GM12878 (cell line): ENCODE measurements around the gene ANO2. TPM values are rescaled to one million over a fixed set of nuclear protein-coding genes. Genes with fewer than 3 reads are reported as not detected.

Experiments
- ATAC-seq: fragments of 200-7000 bp; cut with Tn5 transposase; 3 replicates; pipeline ENCODE4 v1.9.1; 2020; ENCODE audit warnings: mild to moderate bottlenecking, moderate library complexity
- BruUV-seq: library from RNA; stranded (reverse); fragments of 400-500 nt; replicated peaks from 2 replicates; lab custom pipeline; 2021; lab: Mats Ljungman, UMichigan
- CTCF ChIA-PET: fragments of 300-600 bp; sonication (Branson Sonifier 250); formaldehyde crosslinking; extraction: SDS; loops from one replicate; lab custom pipeline; 2021; ENCODE audit warnings: inconsistent platforms; lab: Yijun Ruan, JAX
- POLR2A ChIA-PET: fragments of 350-600 bp; formaldehyde crosslinking; extraction: SDS; loops from one replicate; lab custom pipeline; 2021; ENCODE audit warnings: inconsistent platforms; lab: Charles Lee
- RAD21 ChIA-PET: fragments of 300-600 bp; sonication (Branson Sonifier 250); formaldehyde crosslinking; loops from one replicate; lab custom pipeline; 2023; ENCODE audit warnings: antibody characterized with exemption; ENCODE audit not compliant: unreplicated experiment; lab: Charles Lee
- SMC1A ChIA-PET: fragments of 300-600 bp; sonication (Branson Sonifier 250); formaldehyde crosslinking; loops from one replicate; lab custom pipeline; 2023; ENCODE audit not compliant: unreplicated experiment, uncharacterized antibody; lab: Charles Lee
- DNase-seq: peaks from one replicate; pipeline ENCODE4 v3.0.0-alpha.2; 2011; ENCODE audit warnings: low read depth, low spot score
- FAIRE-seq: peaks from 3 replicates; lab custom pipeline; 2011; peaks lifted over from hg19 to GRCh38; lab: Jason Lieb, UNC
- H2AFZ ChIP-seq: 2 replicates; pipeline ENCODE4 v1.6.0; 2011; ENCODE audit warnings: low read depth, low read length, control low read depth; ENCODE audit not compliant: control insufficient read depth
- H3K27ac ChIP-seq: 2 replicates; pipeline ENCODE4 v1.5.1; 2011; ENCODE audit warnings: control low read depth; ENCODE audit not compliant: control insufficient read depth, insufficient read depth
- H3K27me3 ChIP-seq, 2 experiments: replicated peaks in 1 of 2; 2 replicates each; pipeline versions ENCODE4 v1.6.0 to v1.6.1; 2011; ENCODE audit warnings: low read length in 1 of 2; ENCODE audit not compliant: control insufficient read depth in 2 of 2, insufficient read depth in 2 of 2
- H3K36me3 ChIP-seq, 2 experiments: 2 replicates each; pipeline ENCODE4 v1.5.1; 2011; ENCODE audit warnings: low read length in 1 of 2; ENCODE audit not compliant: control insufficient read depth in 2 of 2, insufficient read depth in 2 of 2
- H3K4me1 ChIP-seq: 2 replicates; pipeline ENCODE4 v1.6.1; 2011; ENCODE audit warnings: mild to moderate bottlenecking, low read length, moderate library complexity, mixed read lengths; ENCODE audit not compliant: control insufficient read depth, insufficient read depth
- H3K4me2 ChIP-seq: 2 replicates; pipeline ENCODE4 v1.6.0; 2011; ENCODE audit warnings: control low read depth; ENCODE audit not compliant: control insufficient read depth, insufficient read depth
- H3K4me3 ChIP-seq: fragments of 200-600 bp; sonication (generic); 2 replicates; pipeline ENCODE4 v1.5.1; 2016
- H3K79me2 ChIP-seq: 2 replicates; pipeline ENCODE4 v1.6.0; 2011; ENCODE audit warnings: low read length; ENCODE audit not compliant: control insufficient read depth, insufficient read depth
- H3K9ac ChIP-seq: 2 replicates; pipeline ENCODE4 v1.8.0; 2011; ENCODE audit warnings: low read length, control low read depth, mixed read lengths; ENCODE audit not compliant: control insufficient read depth, insufficient read depth
- H3K9me3 ChIP-seq: replicated peaks from 3 replicates; pipeline ENCODE4 v1.5.1; 2011; ENCODE audit warnings: mild to moderate bottlenecking, low read length; ENCODE audit not compliant: control insufficient read depth, insufficient read depth
- H4K20me1 ChIP-seq: 2 replicates; pipeline ENCODE4 v1.6.0; 2011; ENCODE audit not compliant: control insufficient read depth, insufficient read depth
- ASH2L ChIP-seq: fragments of 300-600, 200-600 bp; sonication (generic); IDR thresholded peaks from 2 replicates; pipeline ENCODE4 v1.6.1; 2017; ENCODE audit warnings: low read depth, mild to moderate bottlenecking, borderline replicate concordance
- BCL11A ChIP-seq: IDR thresholded peaks from 2 replicates; pipeline ENCODE4 v1.6.1; 2011; ENCODE audit warnings: low read depth, low read length
- CBX5 ChIP-seq: sonication (generic); IDR thresholded peaks from 2 replicates; pipeline ENCODE4 v1.6.1; 2016; ENCODE audit warnings: low read depth, moderate library complexity, mild to moderate bottlenecking, inconsistent platforms
- JUNB ChIP-seq: IDR thresholded peaks from 2 replicates; pipeline ENCODE4 v1.6.1; 2016; ENCODE audit warnings: antibody characterized with exemption, mild to moderate bottlenecking
- KLF5 ChIP-seq: fragments of 450-650 bp; IDR thresholded peaks from 2 replicates; pipeline ENCODE4 v1.6.1; 2014; ENCODE audit warnings: mild to moderate bottlenecking; ENCODE audit not compliant: partially characterized antibody
- LARP7 ChIP-seq: fragments of 450-650 bp; IDR thresholded peaks from 2 replicates; pipeline ENCODE4 v1.6.1; 2017; ENCODE audit warnings: mild to moderate bottlenecking
- NR2C2 ChIP-seq: IDR thresholded peaks from 2 replicates; pipeline ENCODE4 v1.6.1; 2011; ENCODE audit warnings: borderline replicate concordance, low read depth; ENCODE audit not compliant: control insufficient read depth, insufficient read length
- PAX5 ChIP-seq: IDR thresholded peaks from 2 replicates; pipeline ENCODE4 v1.6.1; 2011; ENCODE audit warnings: low read depth, low read length, borderline replicate concordance
- POLR2AphosphoS5 ChIP-seq: IDR thresholded peaks from 2 replicates; pipeline ENCODE4 v1.6.1; 2011; ENCODE audit warnings: mild to moderate bottlenecking, low read length, inconsistent platforms
- RELA ChIP-seq: fragments of 450-650 bp; IDR thresholded peaks from 2 replicates; pipeline ENCODE4 v1.8.0; 2014; ENCODE audit warnings: borderline replicate concordance; ENCODE audit not compliant: partially characterized antibody
- SIX5 ChIP-seq: IDR thresholded peaks from 2 replicates; pipeline ENCODE4 v1.6.1; 2011; ENCODE audit warnings: mild to moderate bottlenecking, low read depth, low read length, moderate library complexity; ENCODE audit not compliant: severe bottlenecking
- SPI1 ChIP-seq: IDR thresholded peaks from 2 replicates; pipeline ENCODE4 v1.6.1; 2011; ENCODE audit warnings: low read depth, mild to moderate bottlenecking, low read length, moderate library complexity, borderline replicate concordance; ENCODE audit not compliant: insufficient read depth
- SRF ChIP-seq, 2 experiments: IDR thresholded peaks; 2 replicates each; pipeline ENCODE4 v1.6.1; 2011; ENCODE audit warnings: low read depth in 2 of 2, low read length in 2 of 2, mild to moderate bottlenecking in 1 of 2, moderate library complexity in 1 of 2
- YY1 ChIP-seq: IDR thresholded peaks from 2 replicates; pipeline ENCODE4 v1.6.1; 2011; ENCODE audit warnings: low read depth, mild to moderate bottlenecking, low read length
- ZNF217 ChIP-seq: fragments of 450-650 bp; IDR thresholded peaks from 2 replicates; pipeline ENCODE4 v1.6.1; 2017; ENCODE audit warnings: antibody characterized with exemption, mild to moderate bottlenecking
- WGBS: methylation state at CpG from one replicate; pipeline ENCODE4 v1.1.6; 2016; ENCODE audit warnings: low lambda C conversion rate; ENCODE audit not compliant: insufficient replicate concordance, insufficient coverage; ENCODE audit errors: missing lambda C conversion rate; 5-methylcytosine and 5-hydroxymethylcytosine counted together
- in situ Hi-C: fragments of 300-500 bp; cut with MboI; formaldehyde crosslinking; loops from 9 replicates; pipeline ENCODE4 v1.14.3; 2018; ENCODE audit warnings: mixed read lengths
- intact Hi-C: fragments of 100-400 bp; cut with micrococcal nuclease; formaldehyde crosslinking; loops from one replicate; pipeline ENCODE4 v1.14.2; 2022; ENCODE audit not compliant: unreplicated experiment
- polyA plus RNA-seq, 11 experiments: library from polyadenylated mRNA; depleted of rRNA in 4 of 11; unstranded in 6 of 11; stranded (reverse) in 5 of 11; fragments of >200 nt; fragmentation: Nextera tagmentation in 4 of 11; fragmentation: Illumina TruSeq in 1 of 11; extraction: Ambion mirVana in 4 of 11; extraction: Trizol in 1 of 11; gene quantifications; 1 replicate in 1 of 11; 2 replicates in 10 of 11; pipeline versions ENCODE4 v1.2.1 to v1.2.3, GENCODE V29; 2011 to 2016; ENCODE audit warnings: inconsistent platforms in 2 of 11, missing spikeins in 2 of 11, low read depth in 1 of 11
- total RNA-seq, 4 experiments: library from RNA; depleted of rRNA in 3 of 4; stranded (reverse); fragments of >200 nt in 3 of 4; fragmentation: Illumina TruSeq in 1 of 4; extraction: Trizol in 1 of 4; gene quantifications; 2 replicates each; pipeline versions ENCODE4 v1.2.1 to v1.2.3, GENCODE V29; 2013 to 2021
- TF ChIP-seq, protein P1 (sequence below): fragments of 450-650 bp; IDR thresholded peaks from 2 replicates; pipeline ENCODE4 v1.6.1; 2016; ENCODE audit warnings: mild to moderate bottlenecking
- TF ChIP-seq, protein P2 (sequence below): fragments of 150-350 bp; IDR thresholded peaks from 2 replicates; pipeline ENCODE4 v1.6.1; 2014; ENCODE audit warnings: mild to moderate bottlenecking, low read depth, low read length
- TF ChIP-seq, protein P3 (sequence below): fragments of 450-650 bp; IDR thresholded peaks from 2 replicates; pipeline ENCODE4 v1.6.1; 2017; ENCODE audit warnings: low read depth, mild to moderate bottlenecking, moderate library complexity

The ANO2 gene
- total and polyA plus RNA-seq, 10 of the 15 experiments (the other 5 are each of a cell fraction or from before 2014, with no cell fraction given) = not detected

DNA sequence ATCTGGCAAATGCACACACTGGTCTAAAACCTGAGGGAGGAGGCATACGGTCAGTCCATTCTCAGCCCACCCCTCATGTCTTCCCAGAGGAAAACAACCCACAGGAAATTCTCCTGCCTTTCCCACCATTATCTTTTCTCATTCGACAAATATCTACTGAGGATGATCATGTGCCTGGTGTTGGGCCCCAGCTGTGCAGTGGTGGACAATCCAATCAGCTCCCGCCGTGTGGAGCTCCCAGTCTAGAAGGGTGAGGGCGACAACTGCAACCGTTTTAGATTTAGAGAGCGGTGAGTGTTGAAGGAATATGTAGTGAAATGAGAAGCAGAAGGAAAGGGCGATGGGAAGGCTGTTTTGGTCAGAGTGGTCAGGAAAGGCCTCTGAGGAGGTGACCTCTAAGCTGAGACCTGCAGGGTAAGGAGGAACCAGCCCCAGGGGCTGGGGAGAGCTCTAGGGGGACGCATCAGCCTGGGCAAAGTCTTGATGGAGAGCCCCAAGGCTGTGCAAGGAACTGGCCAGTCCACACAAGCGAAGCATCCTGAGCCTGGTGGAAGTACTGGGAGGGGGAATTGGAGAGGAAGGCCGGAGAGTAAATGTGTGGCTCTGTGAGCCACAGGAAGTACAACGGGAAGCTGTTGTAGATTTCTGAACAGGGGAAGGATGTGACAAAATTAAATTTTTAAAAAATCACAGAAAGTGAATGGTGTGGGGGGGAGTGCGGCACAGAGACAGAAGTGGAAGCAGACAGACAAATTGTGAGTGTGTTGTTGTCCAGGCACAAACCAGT lies 320.4 kb downstream of the ANO2 start (continued):
- TF ChIP-seq, protein P1, sequence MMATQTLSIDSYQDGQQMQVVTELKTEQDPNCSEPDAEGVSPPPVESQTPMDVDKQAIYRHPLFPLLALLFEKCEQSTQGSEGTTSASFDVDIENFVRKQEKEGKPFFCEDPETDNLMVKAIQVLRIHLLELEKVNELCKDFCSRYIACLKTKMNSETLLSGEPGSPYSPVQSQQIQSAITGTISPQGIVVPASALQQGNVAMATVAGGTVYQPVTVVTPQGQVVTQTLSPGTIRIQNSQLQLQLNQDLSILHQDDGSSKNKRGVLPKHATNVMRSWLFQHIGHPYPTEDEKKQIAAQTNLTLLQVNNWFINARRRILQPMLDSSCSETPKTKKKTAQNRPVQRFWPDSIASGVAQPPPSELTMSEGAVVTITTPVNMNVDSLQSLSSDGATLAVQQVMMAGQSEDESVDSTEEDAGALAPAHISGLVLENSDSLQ = no peak
- TF ChIP-seq CBX5 = no peak
- TF ChIP-seq ZNF217 = no peak

DNA sequence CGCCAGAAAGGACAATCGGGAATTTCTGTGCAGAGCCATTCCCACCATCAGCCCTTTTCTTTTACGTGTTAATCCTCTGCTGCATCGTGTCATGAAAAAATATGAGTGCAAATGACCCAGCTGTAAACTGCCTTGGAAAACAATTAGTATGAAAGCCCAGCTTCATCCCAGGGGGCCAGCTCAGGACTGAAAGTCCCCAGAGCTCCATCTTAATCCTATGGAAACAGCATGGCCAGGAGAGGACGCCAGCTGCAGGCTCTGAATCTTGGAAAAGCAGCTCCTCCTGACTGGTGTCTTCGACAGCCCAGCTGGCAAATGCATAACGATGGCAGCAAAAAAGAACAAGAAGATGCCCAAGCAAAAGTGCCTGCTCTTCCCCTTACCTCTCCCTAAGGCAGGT lies 321.6 kb downstream of the ANO2 start:
- H3K4me1 ChIP-seq = no peaks in the 10 kb centered on the region
- in situ Hi-C loops (no loop called here), intact Hi-C loops (no loop called here)
- ChIA-PET RAD21 (no interaction called here), SMC1A (no interaction called here), POLR2A (no interaction called here), CTCF (no interaction called here)
- no peaks in the 10 kb centered on the region for H3K79me2 ChIP-seq
- BruUV-seq = no TSS peak
- H3K4me2 ChIP-seq = no peak overlapping the region
- H3K4me3 ChIP-seq = no peak overlapping the region
- TF ChIP-seq YY1 = no peak
- TF ChIP-seq ASH2L = no peak
- TF ChIP-seq BCL11A = no peak
- no peak for TF ChIP-seq JUNB
- TF ChIP-seq LARP7 = no peak
- TF ChIP-seq SPI1 = no peak
- no peak for TF ChIP-seq ZNF217
- no peak for TF ChIP-seq KLF5
- no peak for TF ChIP-seq SIX5
- TF ChIP-seq RELA = no peak
- TF ChIP-seq SRF (IDR thresholded peaks at IDR 0.05; ENCODE audit: low read depth in 2 of 2, low read length in 2 of 2) = no peak
- TF ChIP-seq NR2C2 = no peak
- TF ChIP-seq, protein P2, sequence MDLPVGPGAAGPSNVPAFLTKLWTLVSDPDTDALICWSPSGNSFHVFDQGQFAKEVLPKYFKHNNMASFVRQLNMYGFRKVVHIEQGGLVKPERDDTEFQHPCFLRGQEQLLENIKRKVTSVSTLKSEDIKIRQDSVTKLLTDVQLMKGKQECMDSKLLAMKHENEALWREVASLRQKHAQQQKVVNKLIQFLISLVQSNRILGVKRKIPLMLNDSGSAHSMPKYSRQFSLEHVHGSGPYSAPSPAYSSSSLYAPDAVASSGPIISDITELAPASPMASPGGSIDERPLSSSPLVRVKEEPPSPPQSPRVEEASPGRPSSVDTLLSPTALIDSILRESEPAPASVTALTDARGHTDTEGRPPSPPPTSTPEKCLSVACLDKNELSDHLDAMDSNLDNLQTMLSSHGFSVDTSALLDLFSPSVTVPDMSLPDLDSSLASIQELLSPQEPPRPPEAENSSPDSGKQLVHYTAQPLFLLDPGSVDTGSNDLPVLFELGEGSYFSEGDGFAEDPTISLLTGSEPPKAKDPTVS = no peak
- TF ChIP-seq, protein P3, sequence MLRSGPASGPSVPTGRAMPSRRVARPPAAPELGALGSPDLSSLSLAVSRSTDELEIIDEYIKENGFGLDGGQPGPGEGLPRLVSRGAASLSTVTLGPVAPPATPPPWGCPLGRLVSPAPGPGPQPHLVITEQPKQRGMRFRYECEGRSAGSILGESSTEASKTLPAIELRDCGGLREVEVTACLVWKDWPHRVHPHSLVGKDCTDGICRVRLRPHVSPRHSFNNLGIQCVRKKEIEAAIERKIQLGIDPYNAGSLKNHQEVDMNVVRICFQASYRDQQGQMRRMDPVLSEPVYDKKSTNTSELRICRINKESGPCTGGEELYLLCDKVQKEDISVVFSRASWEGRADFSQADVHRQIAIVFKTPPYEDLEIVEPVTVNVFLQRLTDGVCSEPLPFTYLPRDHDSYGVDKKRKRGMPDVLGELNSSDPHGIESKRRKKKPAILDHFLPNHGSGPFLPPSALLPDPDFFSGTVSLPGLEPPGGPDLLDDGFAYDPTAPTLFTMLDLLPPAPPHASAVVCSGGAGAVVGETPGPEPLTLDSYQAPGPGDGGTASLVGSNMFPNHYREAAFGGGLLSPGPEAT = no peak
- no peak for TF ChIP-seq PAX5
- TF ChIP-seq POLR2AphosphoS5 = no peak
- no peaks in the 10 kb centered on the region for H3K36me3 ChIP-seq
- no peaks in the 10 kb centered on the region for H4K20me1 ChIP-seq
- no peaks in the 10 kb centered on the region for H3K9me3 ChIP-seq
- DNase-seq (no peak), ATAC-seq (no peak), FAIRE-seq (no peak)
- no peak overlapping the region for H3K27ac ChIP-seq
- H2AFZ ChIP-seq = no peak overlapping the region
- WGBS = 15% methylated on average over 7 of the region's 7 CpGs
- no peaks in the 10 kb centered on the region; a peak in 1 of 4 replicates for H3K27me3 ChIP-seq
- no peak overlapping the region for H3K9ac ChIP-seq
